NCI-H187 treated with DMSO at 0.1 percent for 48 hours (cell line): ENCODE results near the gene CHRNA4.

Experiments
- DNase-seq: peaks from one replicate; lab custom pipeline; 2025; lab: John Stamatoyannopoulos, UW

The CHRNA4 gene

GRCh38 chr20:63320041-63320511 is 41.1 kb downstream of the CHRNA4 start:
- no peak for DNase-seq

- no peak for DNase-seq
Measured at GRCh38 chr20:63319164-63320040, 41.7 kb downstream of the CHRNA4 start.

- DNase-seq: no peak
Measured at GRCh38 chr20:63318391-63319163, 42.6 kb downstream of the CHRNA4 start.

- DNase-seq: no peak
Measured at GRCh38 chr20:63317601-63318291, 43.4 kb downstream of the CHRNA4 start.

- no peak for DNase-seq
Measured at GRCh38 chr20:63317061-63317460, 44.1 kb downstream of the CHRNA4 start.

- no peak for DNase-seq
Measured at GRCh38 chr20:63316502-63316921, 44.6 kb downstream of the CHRNA4 start.

- no peak for DNase-seq
Measured at GRCh38 chr20:63315731-63316491, 45.2 kb downstream of the CHRNA4 start.

GRCh38 chr20:63315240-63315689 is 45.9 kb downstream of the CHRNA4 start:
- DNase-seq: no peak

- DNase-seq: no peak
Measured at GRCh38 chr20:63314566-63315239, 46.4 kb downstream of the CHRNA4 start.

- DNase-seq: no peak
Measured at GRCh38 chr20:63314015-63314471, 47.1 kb downstream of the CHRNA4 start.

- DNase-seq: no peak
Measured at GRCh38 chr20:63313349-63314014, 47.7 kb downstream of the CHRNA4 start.

GRCh38 chr20:63312690-63313348 is 48.3 kb downstream of the CHRNA4 start:
- no peak for DNase-seq

- DNase-seq: no peak
Measured at GRCh38 chr20:63312273-63312672, 48.9 kb downstream of the CHRNA4 start.

- no peak for DNase-seq
Measured at GRCh38 chr20:63311833-63312243, 49.3 kb downstream of the CHRNA4 start.

GRCh38 chr20:63311186-63311832 is 49.8 kb downstream of the CHRNA4 start:
- DNase-seq: no peak

GRCh38 chr20:63310265-63310991 is 50.7 kb downstream of the CHRNA4 start:
- DNase-seq: no peak

GRCh38 chr20:63309261-63310071 is 51.7 kb downstream of the CHRNA4 start:
- no peak for DNase-seq
